HPDE6-E6E7 (cell line): Measurements from ENCODE around the gene HENMT1.

Source experiments
- DNase-seq: peaks from one replicate; pipeline ENCODE4 v3.0.0; 2011; ENCODE audit warnings: missing footprints; ENCODE audit errors: extremely low spot score

HENMT1 gene

DNA sequence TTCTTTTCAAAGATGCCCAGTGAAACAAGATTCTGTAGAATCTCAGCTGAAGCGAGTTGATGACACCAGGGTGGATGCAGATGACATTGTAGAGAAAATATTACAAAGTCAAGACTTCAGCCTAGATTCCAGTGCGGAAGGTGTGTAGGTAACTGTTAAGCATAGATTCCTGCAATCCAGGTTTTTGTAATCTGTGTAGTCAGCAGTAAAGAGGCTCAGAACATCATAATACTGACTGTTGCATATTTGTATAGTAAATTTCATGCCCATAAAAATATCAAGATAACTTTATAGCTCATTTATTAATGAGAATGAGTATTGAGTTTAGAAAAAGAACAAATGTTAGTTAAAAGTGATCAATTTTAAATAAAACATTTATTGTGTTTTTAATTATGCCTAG, 32.2 kb downstream of the HENMT1 start:
- DNase-seq = no peak

DNA sequence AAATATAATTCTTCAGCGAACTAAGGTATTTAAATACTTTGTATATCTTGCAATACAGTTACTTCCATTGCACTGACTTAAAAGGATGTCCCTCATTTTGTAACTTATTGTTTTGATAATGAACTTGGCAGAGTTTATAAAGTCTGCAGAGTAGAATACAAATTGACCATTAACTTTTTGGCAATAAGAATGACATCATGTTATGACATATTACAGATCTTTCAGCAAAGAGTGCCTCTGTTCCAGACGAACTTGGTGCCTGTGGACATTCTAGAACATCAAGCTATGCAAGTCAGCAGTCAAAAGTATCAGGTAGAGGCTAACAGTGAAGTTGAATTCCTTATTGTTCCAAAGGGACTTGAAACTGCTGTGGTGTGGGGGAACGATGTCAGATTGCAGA, 32.9 kb downstream of the HENMT1 start:
- no peak for DNase-seq

GRCh38 chr1:108627256-108627655, 33.6 kb downstream of the HENMT1 start:
- DNase-seq = no peak

- DNase-seq = no peak
These were observed 36.8 kb downstream of the HENMT1 start for GRCh38 chr1:108624069-108624468.

GRCh38 chr1:108617724-108618056, 43.2 kb downstream of the HENMT1 start:
- DNase-seq = no peak

DNA sequence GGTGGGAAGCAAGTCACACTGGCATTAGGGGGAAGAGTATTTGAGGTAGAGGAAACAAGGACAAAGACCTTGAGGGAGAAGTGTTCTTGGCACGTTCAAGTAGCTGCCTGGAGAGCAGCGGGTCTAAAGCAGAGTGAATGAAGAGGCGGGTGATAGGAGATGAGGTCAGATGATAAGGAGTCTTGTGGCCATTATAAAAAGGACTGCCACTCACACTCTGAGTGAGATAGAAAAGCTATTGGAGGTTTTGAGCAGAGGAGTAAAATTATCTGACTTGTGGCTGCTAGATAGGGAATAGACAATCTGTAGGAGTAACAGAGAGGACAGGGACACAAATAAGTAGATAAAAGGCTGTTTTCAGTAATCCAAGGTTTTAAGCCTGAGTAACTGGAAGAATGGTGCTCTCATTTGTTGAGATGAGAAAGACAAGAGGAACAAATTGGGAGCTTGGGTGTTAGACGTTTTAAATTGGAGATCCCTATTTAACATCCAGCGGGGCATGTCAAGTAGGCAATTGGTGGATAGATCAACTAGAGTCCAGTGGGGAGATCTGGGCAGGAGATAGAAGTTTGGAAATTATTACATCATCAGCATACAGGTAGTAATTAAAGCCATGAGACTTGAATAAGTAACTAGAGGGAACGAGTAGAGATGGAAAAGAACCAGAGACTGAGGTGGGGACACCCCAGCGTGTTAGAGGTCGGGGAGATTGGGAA, 43.7 kb downstream of the HENMT1 start:
- DNase-seq = no peak

DNA sequence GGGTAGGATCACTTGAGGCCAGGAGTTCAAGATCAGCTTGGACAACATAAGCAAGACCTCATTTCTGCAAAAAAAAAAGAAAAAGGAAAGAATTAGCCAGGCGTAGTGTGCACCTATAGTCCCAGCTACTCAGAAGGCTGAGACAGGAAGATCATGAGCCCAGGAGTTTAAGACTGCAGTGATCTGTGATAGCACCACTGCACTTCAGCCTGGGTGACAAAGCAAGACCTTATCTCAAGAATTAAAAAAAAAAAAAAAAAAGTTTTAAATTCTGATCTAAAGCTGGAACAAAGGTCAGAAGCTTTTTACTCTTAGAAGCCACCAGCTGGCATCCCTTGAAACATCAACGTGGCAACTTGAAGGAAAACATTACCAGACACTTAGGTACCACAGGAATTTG, 45.3 kb downstream of the HENMT1 start:
- DNase-seq = no peak

- DNase-seq = no peak
These were observed 48.4 kb downstream of the HENMT1 start for GRCh38 chr1:108612496-108612895.

GRCh38 chr1:108611984-108612383, 48.9 kb downstream of the HENMT1 start:
- no peak for DNase-seq

- no peak for DNase-seq
These were observed 50.8 kb downstream of the HENMT1 start for GRCh38 chr1:108610073-108610472.

DNA sequence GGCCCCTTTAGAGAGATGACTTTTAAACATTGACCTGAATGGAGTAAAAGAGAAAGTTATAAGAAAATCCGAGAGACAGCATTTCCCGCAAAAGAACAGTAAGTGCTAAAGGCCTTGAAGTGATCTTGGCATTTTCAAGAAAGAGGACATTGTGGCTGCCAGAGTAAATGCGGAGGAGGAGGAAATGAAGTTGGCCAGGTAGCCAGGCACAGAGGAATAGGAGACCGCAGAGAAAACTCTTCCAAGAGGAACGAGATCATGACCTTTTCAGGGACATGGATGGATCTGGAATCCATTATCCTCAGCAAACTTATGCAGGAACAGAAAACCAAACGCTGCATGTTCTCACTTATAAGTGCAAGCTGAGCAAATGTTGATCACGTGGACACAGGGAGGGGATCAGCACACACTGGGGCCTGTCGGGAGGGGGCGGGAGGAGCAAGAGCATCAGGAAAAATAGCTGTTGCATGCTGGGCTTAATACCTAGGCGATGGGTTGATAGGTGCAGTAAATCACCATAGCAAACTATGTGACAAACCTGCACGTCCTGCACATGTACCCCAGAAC, 51.3 kb downstream of the HENMT1 start:
- no peak for DNase-seq

- DNase-seq = no peak
These were observed 54.4 kb downstream of the HENMT1 start for GRCh38 chr1:108606478-108606877.

DNA sequence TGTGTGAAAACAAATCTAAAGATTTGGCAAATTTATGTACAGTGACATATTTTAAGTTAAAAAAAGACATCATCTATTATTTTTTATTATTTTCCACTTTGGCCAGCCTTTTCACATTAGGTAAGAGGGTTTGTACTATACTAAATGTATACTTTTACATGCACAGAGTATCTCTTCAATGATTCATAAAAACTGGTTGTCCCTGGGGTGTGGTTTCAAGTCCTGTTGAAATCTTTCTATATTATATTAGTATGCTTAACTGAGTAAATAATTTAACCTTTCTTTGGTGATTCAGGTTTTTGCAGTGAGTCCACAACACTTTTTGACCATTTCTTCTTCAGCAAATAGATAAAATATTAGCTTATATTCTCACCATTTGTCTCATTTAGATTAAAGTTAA, 55.3 kb downstream of the HENMT1 start:
- no peak for DNase-seq

GRCh38 chr1:108601708-108602410, 59.0 kb downstream of the HENMT1 start:
- no peak for DNase-seq

DNA sequence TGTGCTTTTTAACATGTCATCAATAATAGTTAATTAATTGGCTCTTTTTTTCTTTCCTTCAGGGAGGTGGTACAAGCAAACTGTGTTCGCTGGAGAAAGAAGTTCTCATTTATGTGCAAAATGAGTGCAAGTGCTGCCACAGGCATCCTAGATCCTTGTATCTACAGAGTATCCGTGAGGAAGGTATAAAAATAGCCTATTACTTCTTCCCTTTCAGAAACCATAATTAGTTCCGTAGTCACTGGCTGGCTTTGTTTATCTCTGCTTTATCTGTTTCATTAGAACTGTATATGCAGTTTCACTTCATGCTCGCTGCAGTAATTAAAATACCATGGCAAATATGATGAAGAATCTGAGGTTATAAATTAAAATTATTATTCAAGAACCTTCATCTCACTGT, 60.4 kb downstream of the HENMT1 start:
- DNase-seq = no peak

DNA sequence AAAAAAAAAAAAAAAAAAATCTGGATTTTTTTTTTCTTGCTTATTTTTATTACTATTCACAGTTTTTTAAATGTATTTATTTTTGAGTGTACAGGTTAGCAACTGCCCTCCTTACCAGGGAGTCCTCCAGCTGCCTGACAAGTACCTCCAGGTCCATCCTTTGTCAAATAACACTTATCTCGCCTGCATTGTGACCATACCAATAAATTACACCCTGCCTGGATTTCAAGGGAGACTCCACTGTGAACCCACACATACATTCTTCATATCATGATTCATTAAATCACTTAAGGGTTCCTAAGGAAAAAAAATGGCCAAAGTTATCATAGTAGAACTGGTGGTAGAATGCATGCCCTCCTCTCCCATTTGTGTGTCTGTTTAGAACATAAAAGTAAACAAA, 62.6 kb downstream of the HENMT1 start:
- DNase-seq = no peak
